K562 (cell line): ENCODE measurements around the gene FYB1. TPM values are rescaled to one million over a fixed set of nuclear protein-coding genes. Genes with fewer than 3 reads are reported as not detected.

Experiments used
- ATAC-seq: fragments of 200-7000 bp; cut with Tn5 transposase; 3 replicates; pipeline ENCODE4 v1.9.1; 2020; ENCODE audit warnings: moderate library complexity
- BruUV-seq: library from RNA; stranded (reverse); fragments of 400-500 nt; replicated peaks from 2 replicates; lab custom pipeline; 2021; lab: Mats Ljungman, UMichigan
- CTCF ChIA-PET: fragments of 300-600 bp; formaldehyde crosslinking; extraction: SDS; loops from one replicate; lab custom pipeline; 2021; ENCODE audit warnings: low intra/inter-chr PET ratio; lab: Yijun Ruan, JAX
- POLR2A ChIA-PET: fragments of 300-600, 350-650 bp; sonication (Branson Sonifier 250); formaldehyde crosslinking; extraction: SDS; loops from one replicate; lab custom pipeline; 2021; ENCODE audit warnings: antibody characterized with exemption, inconsistent platforms; lab: Yijun Ruan, JAX
- DNase-seq, 4 experiments: peaks; one replicate each; pipeline versions ENCODE4 v3.0.0 to v3.0.0-alpha.2; 2011 to 2018; ENCODE audit warnings: low spot score in 3 of 4, mixed read lengths in 3 of 4; ENCODE audit errors: extremely low read depth in 1 of 4
- FAIRE-seq: peaks from 2 replicates; lab custom pipeline; 2011; peaks lifted over from hg19 to GRCh38; lab: Jason Lieb, UNC
- H2AFZ ChIP-seq: 2 replicates; pipeline ENCODE4 v1.6.0; 2011; ENCODE audit warnings: low read depth, low read length, control low read depth, inconsistent platforms
- H3K27ac ChIP-seq: fragments of 200-600 bp; 3 replicates; pipeline ENCODE4 v1.8.0; 2011; ENCODE audit warnings: low read depth, mild to moderate bottlenecking, control low read depth, inconsistent platforms, low read length, moderate library complexity, mixed read lengths; ENCODE audit errors: extremely low read depth
- H3K27me3 ChIP-seq, 2 experiments: fragments of 300-600 bp in 1 of 2; 2 replicates in 1 of 2; 3 replicates in 1 of 2; pipeline versions ENCODE4 v1.6.0 to v1.8.0; 2011; ENCODE audit warnings: inconsistent platforms in 2 of 2, low read length in 2 of 2, mild to moderate bottlenecking in 1 of 2, mixed read lengths in 1 of 2, moderate library complexity in 1 of 2; ENCODE audit not compliant: control insufficient read depth in 2 of 2, insufficient read depth in 2 of 2
- H3K36me3 ChIP-seq: fragments of 300-600 bp; 3 replicates; pipeline ENCODE4 v1.8.0; 2011; ENCODE audit warnings: mild to moderate bottlenecking, low read length, inconsistent platforms; ENCODE audit not compliant: control insufficient read depth, insufficient read depth
- H3K4me1 ChIP-seq, 2 experiments: fragments of 200-600 bp in 1 of 2; replicated peaks in 1 of 2; 2 replicates in 1 of 2; 3 replicates in 1 of 2; pipeline versions ENCODE4 v1.5.1 to v1.8.0; 2011; ENCODE audit warnings: inconsistent platforms in 2 of 2, low read length in 2 of 2, mild to moderate bottlenecking in 1 of 2, mixed read lengths in 1 of 2, moderate library complexity in 1 of 2; ENCODE audit not compliant: control insufficient read depth in 2 of 2, insufficient read depth in 2 of 2
- H3K4me2 ChIP-seq: 2 replicates; pipeline ENCODE4 v1.6.1; 2011; ENCODE audit warnings: low read length, control low read depth, inconsistent platforms, mixed read lengths; ENCODE audit not compliant: insufficient read depth
- H3K4me3 ChIP-seq: fragments of 200-600 bp; sonication (generic), shearing (Covaris generic); 2 replicates; pipeline ENCODE4 v1.5.1; 2016; ENCODE audit warnings: control low read depth, inconsistent platforms
- H3K79me2 ChIP-seq: fragments of 200-600 bp; 3 replicates; pipeline ENCODE4 v1.8.0; 2011; ENCODE audit warnings: low read length, inconsistent platforms; ENCODE audit not compliant: control insufficient read depth, insufficient read depth
- H3K9ac ChIP-seq, 2 experiments: 2 replicates each; pipeline versions ENCODE4 v1.6.0 to v1.6.1; 2011; ENCODE audit warnings: low read depth in 2 of 2, low read length in 2 of 2, control low read depth in 1 of 2, inconsistent platforms in 1 of 2, mild to moderate bottlenecking in 1 of 2, mixed read lengths in 1 of 2; ENCODE audit not compliant: insufficient read depth in 1 of 2
- H3K9me1 ChIP-seq: one replicate; pipeline ENCODE4 v1.6.0; 2011; ENCODE audit warnings: inconsistent platforms, mild to moderate bottlenecking, low read length, moderate library complexity; ENCODE audit not compliant: control insufficient read depth, insufficient read depth
- H3K9me3 ChIP-seq: replicated peaks from 2 replicates; pipeline ENCODE4 v1.5.1; 2011; ENCODE audit warnings: low read depth, low read length, inconsistent platforms; ENCODE audit not compliant: control insufficient read depth, insufficient read depth
- H4K20me1 ChIP-seq: replicated peaks from 2 replicates; pipeline ENCODE4 v1.6.1; 2011; ENCODE audit warnings: low read length, inconsistent platforms, mixed read lengths; ENCODE audit not compliant: control insufficient read depth, insufficient read depth
- HMG20A ChIP-seq: fragments of 450-650 bp; formaldehyde crosslinking; conservative IDR thresholded peaks from 2 replicates; pipeline ENCODE4 v1.4.0; 2020; ENCODE audit warnings: mild to moderate bottlenecking, mixed read lengths
- SREBF2 ChIP-seq: sonication (generic); formaldehyde crosslinking; IDR thresholded peaks from 2 replicates; pipeline ENCODE4 v1.4.0; 2020; ENCODE audit warnings: mild to moderate bottlenecking, missing genetic modification reagents
- TBL1XR1 ChIP-seq, 2 experiments: IDR thresholded peaks; 2 replicates each; pipeline ENCODE4 v1.6.1; 2012; ENCODE audit warnings: improper control_type of control experiment in 2 of 2, low read length in 2 of 2, mild to moderate bottlenecking in 1 of 2
- ZZZ3 ChIP-seq: fragments of 450-650 bp; IDR thresholded peaks from 2 replicates; pipeline ENCODE4 v1.6.1; 2016; ENCODE audit warnings: antibody characterized with exemption, mild to moderate bottlenecking, moderate library complexity
- WGBS: fragments of 100-300 bp; shearing (Covaris generic); methylation state at CpG from one replicate; pipeline ENCODE4 v1.1.6; 2016; ENCODE audit warnings: low coverage, mixed read lengths; ENCODE audit not compliant: insufficient coverage; ENCODE audit errors: missing lambda C conversion rate; 5-methylcytosine and 5-hydroxymethylcytosine counted together
- in situ Hi-C: fragments of 300-500 bp; cut with MboI; formaldehyde crosslinking; loops from 4 replicates; pipeline ENCODE4 v1.15.0; 2018; ENCODE audit warnings: inconsistent platforms, mixed read lengths
- intact Hi-C: fragments of 100-400 bp; cut with micrococcal nuclease; formaldehyde crosslinking; loops from 2 replicates; pipeline ENCODE4 v1.14.2; 2022
- polyA plus RNA-seq, 8 experiments: library from polyadenylated mRNA; depleted of rRNA in 4 of 8; stranded (reverse) in 5 of 8; unstranded in 3 of 8; fragments of >200 nt; fragmentation: Nextera tagmentation in 2 of 8; fragmentation: Illumina TruSeq in 1 of 8; extraction: Ambion mirVana in 2 of 8; extraction: Trizol in 1 of 8; gene quantifications; 2 replicates each; pipeline versions ENCODE4 v1.2.1 to v1.2.3, GENCODE V29; 2011 to 2014; ENCODE audit warnings: inconsistent platforms in 1 of 8, missing spikeins in 1 of 8
- total RNA-seq, 7 experiments: library from RNA; depleted of rRNA in 6 of 7; stranded (reverse); fragments of >200 nt in 6 of 7; fragmentation: Illumina TruSeq in 2 of 7; extraction: Trizol in 2 of 7; gene quantifications; 2 replicates each; pipeline versions ENCODE4 v1.2.1 to v1.2.3, GENCODE V29; 2011 to 2021; ENCODE audit warnings: low replicate concordance in 1 of 7
- TF ChIP-seq, protein P1 (sequence below), 2 experiments: fragments of 450-650 bp in 1 of 2; sonication (generic) in 1 of 2; formaldehyde crosslinking in 1 of 2; IDR thresholded peaks in 1 of 2; conservative IDR thresholded peaks in 1 of 2; 2 replicates each; pipeline versions ENCODE4 v1.6.1 to v1.8.1; 2016 to 2023; ENCODE audit warnings: mild to moderate bottlenecking in 2 of 2, moderate library complexity in 2 of 2, inconsistent platforms in 1 of 2, missing genetic modification reagents in 1 of 2
- TF ChIP-seq, protein P2 (sequence below): fragments of 250-450 bp; sonication (Bioruptor Pico); IDR thresholded peaks from 2 replicates; pipeline ENCODE4 v1.4.0; 2020; ENCODE audit warnings: mild to moderate bottlenecking, moderate library complexity, borderline replicate concordance
- TF ChIP-seq, protein P3 (sequence below): fragments of 200-800 bp; sonication (Bioruptor generic); IDR thresholded peaks from 2 replicates; pipeline ENCODE4 v1.6.1; 2017; ENCODE audit warnings: missing genetic modification characterization, missing compliant biosample characterization

FYB1 gene
- total and polyA plus RNA-seq, 9 of the 15 experiments (the other 6 are each of a cell fraction or from before 2014, with no cell fraction given): 4.7 to 31.5 (median 9.7) TPM

GRCh38 chr5:39057734-39058133 lies 161.6 kb downstream of the FYB1 start:
- no peak overlapping the region for H3K27ac ChIP-seq
- CTCF ChIA-PET: no interaction called here
- peaks cover 15% of the 10 kb centered on the region; the same call in 2 of the 3 replicates for H3K36me3 ChIP-seq
- no peaks in the 10 kb centered on the region for H3K9me1 ChIP-seq
- no peak overlapping the region for H2AFZ ChIP-seq
- FAIRE-seq: no peak
- H3K9me3 ChIP-seq: no peaks in the 10 kb centered on the region
- TF ChIP-seq, protein P1, sequence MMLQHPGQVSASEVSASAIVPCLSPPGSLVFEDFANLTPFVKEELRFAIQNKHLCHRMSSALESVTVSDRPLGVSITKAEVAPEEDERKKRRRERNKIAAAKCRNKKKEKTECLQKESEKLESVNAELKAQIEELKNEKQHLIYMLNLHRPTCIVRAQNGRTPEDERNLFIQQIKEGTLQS (IDR thresholded peaks at IDR 0.05): no peak
- TF ChIP-seq, protein P1 (CRISPR knock-in tag; conservative IDR thresholded peaks at IDR 0.05): no peak
- TF ChIP-seq, protein P2, sequence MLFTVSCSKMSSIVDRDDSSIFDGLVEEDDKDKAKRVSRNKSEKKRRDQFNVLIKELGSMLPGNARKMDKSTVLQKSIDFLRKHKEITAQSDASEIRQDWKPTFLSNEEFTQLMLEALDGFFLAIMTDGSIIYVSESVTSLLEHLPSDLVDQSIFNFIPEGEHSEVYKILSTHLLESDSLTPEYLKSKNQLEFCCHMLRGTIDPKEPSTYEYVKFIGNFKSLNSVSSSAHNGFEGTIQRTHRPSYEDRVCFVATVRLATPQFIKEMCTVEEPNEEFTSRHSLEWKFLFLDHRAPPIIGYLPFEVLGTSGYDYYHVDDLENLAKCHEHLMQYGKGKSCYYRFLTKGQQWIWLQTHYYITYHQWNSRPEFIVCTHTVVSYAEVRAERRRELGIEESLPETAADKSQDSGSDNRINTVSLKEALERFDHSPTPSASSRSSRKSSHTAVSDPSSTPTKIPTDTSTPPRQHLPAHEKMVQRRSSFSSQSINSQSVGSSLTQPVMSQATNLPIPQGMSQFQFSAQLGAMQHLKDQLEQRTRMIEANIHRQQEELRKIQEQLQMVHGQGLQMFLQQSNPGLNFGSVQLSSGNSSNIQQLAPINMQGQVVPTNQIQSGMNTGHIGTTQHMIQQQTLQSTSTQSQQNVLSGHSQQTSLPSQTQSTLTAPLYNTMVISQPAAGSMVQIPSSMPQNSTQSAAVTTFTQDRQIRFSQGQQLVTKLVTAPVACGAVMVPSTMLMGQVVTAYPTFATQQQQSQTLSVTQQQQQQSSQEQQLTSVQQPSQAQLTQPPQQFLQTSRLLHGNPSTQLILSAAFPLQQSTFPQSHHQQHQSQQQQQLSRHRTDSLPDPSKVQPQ (CRISPR knock-in tag): no peak
- TF ChIP-seq ZZZ3 (no peak), TBL1XR1 (IDR thresholded peaks at IDR 0.05; ENCODE audit: low read length in 2 of 2) (no peak), SREBF2 (CRISPR knock-in tag) (no peak), HMG20A (CRISPR knock-in tag) (no peak)
- TF ChIP-seq, protein P3, sequence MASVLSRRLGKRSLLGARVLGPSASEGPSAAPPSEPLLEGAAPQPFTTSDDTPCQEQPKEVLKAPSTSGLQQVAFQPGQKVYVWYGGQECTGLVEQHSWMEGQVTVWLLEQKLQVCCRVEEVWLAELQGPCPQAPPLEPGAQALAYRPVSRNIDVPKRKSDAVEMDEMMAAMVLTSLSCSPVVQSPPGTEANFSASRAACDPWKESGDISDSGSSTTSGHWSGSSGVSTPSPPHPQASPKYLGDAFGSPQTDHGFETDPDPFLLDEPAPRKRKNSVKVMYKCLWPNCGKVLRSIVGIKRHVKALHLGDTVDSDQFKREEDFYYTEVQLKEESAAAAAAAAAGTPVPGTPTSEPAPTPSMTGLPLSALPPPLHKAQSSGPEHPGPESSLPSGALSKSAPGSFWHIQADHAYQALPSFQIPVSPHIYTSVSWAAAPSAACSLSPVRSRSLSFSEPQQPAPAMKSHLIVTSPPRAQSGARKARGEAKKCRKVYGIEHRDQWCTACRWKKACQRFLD (CRISPR knock-in tag): no peak
- TF ChIP-seq, all 486 proteins: peak for 0
- POLR2A ChIA-PET: no interaction called here
- no peak for ATAC-seq
- no peaks in the 10 kb centered on the region for H3K4me1 ChIP-seq
- peaks cover 89% of the 10 kb centered on the region for H3K79me2 ChIP-seq
- no peaks in the 10 kb centered on the region for H4K20me1 ChIP-seq
- intact Hi-C loops (no loop called here), in situ Hi-C loops (no loop called here)
- H3K4me3 ChIP-seq: no peak overlapping the region
- WGBS: 83% methylated on average over 2 of the region's 2 CpGs
- no peaks in the 10 kb centered on the region for H3K27me3 ChIP-seq
- no peak for DNase-seq
- no peak overlapping the region for H3K4me2 ChIP-seq
- no peak overlapping the region for H3K9ac ChIP-seq
- no TSS peak for BruUV-seq
